Stimulated activated CD8-positive, alpha-beta memory T cell treated with anti-CD3 and anti-CD28 coated beads, Interleukin-12 subunit alpha, Interleukin-12 subunit beta, amount 100 ng/mL, for 1 hour (primary cell): ENCODE results near the gene SNRPD1.
"Not testable (repeated sequence)": the region's sequence is repeated elsewhere in the genome, so short reads cannot be mapped to it uniquely, and the experiment has no call there.

Experiments
- DNase-seq: peaks from one replicate; pipeline ENCODE4 v3.0.0-alpha.2; 2020; ENCODE audit warnings: low read depth

SNRPD1 gene

GRCh38 chr18:21612125-21613039 lies at the start of gene SNRPD1:
TSS of gene SNRPD1 (plus strand) at chr18:21612314. CDS start at chr18:21612430, 116 bp downstream.
- DNase-seq: peak; percentile 74

DNA sequence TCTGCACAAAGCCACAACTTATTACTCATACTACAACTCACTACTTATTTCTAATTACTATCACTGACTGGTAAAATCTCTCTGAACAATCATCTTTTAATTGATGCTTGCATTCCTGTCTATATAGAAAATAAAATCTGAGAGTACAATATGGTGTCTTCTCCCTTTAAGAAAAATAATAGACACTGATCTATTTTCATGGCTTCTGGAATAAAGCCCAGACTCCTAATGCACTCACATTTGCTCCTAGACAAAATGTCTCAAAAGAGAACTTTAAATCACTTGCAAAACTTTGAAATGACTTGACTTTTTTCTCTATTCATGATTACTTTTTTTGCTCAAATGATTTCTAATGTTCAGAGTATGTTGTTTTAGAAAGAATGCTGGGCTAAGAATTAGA lies 40.3 kb upstream of the SNRPD1 start:
- no peak for DNase-seq

- no peak for DNase-seq
Measured at GRCh38 chr18:21575656-21576055, 36.5 kb upstream of the SNRPD1 start.

DNA sequence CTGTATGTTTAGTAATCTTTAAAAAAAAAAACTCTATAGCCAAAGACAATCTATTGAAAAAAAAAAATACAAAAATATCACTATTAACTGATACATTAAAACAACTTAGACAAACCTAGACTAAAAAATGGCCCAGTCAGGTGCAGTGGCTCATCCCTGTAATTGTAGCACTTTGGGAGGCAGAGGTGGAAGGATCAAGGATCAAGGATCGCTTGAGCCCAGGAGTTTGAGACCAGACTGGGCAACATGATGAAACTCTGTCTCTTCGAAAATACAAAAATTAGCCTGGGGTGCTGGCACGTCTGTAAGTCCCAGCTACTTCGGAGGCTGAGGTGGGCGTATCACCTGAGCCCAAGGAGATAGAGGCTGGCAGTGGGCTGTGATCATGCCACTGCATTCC lies 27.7 kb upstream of the SNRPD1 start:
- DNase-seq: no peak

GRCh38 chr18:21592361-21592760 lies 19.8 kb upstream of the SNRPD1 start:
- not testable (repeated sequence) for DNase-seq

- DNase-seq: no peak
Measured at GRCh38 chr18:21593540-21594257, 18.4 kb upstream of the SNRPD1 start.

- DNase-seq: no peak
Measured at GRCh38 chr18:21597620-21598019, 14.5 kb upstream of the SNRPD1 start.

DNA sequence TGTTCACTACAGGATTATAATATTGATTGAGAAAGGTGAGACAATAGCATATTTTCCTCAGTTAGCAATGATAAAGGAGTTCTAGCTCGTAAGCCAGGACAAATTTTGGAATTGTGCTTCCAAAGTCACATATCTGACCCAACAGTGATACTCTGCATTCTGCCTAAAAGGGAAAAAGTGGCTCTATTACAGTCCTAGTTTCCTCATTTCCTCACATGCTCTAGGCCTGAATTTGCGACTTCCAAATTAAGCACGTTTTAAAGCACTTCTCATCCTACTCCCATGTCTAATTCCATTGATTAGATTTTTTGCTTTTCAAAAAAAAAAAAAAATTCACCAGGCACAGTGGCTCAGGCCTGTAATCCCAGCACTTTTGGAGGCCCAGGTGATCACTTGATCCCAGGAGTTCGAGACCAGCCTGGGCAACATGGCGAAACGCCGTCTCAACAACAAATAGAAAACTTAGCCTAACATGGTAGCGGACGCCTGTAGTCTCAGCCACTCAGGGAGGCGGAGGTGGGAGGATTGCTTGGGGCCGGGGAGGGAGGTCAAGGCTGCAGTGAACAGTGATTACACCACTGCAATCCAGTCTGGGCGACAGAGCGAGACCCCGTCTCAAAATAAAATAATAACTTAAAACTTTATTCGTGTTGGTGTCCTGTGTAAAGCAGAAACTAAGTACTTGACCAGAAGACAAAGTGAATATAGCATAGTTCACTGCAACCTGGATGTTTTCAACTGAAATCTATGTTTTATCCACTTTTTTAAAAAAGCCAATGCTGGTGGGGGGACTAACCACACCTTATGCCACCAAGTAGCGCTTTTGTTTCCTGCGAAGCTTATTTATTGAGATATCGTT lies 13.2 kb upstream of the SNRPD1 start:
- no peak for DNase-seq

DNA sequence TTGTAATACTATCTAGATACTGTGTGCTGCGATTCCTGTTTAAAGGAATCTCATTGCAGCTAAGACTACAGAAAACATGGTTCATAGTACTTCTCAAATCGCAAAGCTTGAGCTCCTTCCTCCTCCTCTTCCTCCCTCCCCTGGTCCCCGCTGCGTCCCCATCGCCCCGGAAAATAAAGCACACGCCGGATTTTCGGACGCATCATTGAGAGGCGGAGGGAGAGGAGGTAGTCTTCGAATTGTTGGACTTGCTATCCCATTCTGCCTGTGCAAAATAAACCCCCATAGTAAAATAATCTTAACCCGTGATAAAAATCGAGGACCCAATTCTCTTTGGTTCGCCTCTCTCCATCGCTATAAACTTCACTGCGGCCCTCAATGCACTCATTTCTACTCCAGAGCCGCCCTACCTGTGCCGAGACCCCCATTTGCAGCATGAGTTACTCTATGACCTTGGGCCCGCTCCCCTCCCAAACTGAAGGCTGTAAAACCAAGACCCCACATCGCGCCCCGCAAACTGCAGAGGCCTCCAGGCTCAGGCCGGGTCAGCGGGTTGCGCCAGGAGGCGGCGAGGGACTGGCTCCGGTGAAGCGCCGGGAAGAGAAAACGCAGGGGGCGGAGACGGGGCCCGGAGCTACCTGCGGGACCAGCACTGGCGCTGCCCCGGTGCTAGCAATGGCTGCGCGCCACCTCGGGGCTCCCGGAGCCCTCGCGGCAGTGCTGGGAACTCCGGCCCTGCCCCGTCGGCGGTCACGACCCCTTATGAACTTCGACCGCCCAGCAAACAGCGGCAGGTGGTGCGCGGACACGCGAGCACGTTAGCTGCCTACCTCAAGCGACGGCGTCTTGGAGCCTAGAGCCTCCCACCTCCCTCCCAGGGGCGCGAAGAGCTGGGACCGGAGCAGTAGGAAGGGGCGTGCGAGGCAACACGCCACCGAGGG lies 12.3 kb upstream of the SNRPD1 start:
- no peak for DNase-seq

DNA sequence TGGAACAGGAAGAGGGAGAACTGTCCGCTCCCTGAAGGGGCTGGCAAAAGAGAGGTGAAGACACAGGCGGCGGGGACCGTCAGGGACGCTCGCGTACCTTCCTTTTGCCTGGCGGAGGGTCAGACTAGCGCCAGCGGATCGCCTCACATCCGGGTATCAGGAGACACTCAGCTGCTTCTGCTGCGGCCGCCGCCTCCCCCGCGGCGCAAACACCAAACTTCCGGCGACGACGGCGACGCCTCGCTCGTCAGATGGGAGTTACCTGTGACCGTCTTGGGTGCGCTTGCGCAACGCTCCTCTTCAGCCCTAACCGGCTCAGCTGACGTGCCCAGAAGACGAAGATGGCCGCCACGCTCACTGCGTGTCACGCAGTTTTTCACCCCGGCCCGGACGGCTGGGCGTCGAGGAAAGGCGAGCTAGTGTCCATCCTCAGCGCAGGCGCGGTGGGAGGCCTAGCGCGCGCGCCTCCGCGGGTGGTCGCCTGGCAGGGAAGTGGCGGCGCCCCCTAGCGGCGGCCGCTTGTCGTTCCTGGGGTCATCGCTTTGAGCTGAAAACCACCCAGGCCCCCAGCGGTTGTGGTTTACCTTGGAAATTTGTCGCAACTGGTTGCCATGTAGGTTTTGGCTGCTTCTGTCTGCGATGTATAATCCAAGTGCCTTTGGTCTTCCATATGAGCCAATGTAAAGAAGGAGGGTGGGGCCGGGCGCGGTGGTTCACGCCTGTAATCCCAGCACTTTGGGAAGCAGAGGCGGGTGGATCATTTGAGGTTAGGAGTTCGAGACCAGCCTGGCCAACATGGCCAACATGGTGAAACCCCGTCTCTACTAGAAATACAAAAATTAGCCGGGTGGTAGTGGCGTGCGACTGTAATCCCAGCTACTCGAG lies 11.3 kb upstream of the SNRPD1 start, which contains the start of gene ESCO1:
Gene ESCO1 (minus strand): TSS at position 179 of the 885 bp plus-strand sequence. CDS start 25,861 bp downstream, outside the sequence.
- peak; percentile 85 for DNase-seq

GRCh38 chr18:21602299-21602587 lies 9.9 kb upstream of the SNRPD1 start:
- no peak for DNase-seq

- no peak for DNase-seq
Measured at GRCh38 chr18:21604671-21605070, 7.4 kb upstream of the SNRPD1 start.

- no peak for DNase-seq
Measured at GRCh38 chr18:21605213-21605612, 6.9 kb upstream of the SNRPD1 start.

- not testable (repeated sequence) for DNase-seq
Measured at GRCh38 chr18:21611401-21612124, 551 bp upstream of the SNRPD1 start.

DNA sequence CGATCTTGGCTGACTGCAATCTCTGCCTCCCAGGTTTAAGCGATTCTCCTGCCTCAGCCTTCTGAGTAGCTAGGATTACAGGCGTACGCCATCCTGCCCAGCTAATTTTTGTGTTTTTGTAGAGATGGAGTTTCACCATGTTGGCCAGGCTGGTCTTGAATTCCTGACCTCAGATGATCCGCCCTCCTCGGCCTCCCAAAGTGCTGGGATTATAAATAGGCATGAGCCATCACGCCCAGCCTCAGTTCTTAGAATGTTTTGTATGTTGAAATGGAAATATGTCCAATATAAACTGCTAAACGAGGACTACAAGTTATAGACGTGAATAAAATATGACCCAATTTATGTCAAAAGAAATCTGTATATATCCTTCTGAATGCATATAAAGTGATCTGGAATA lies 9.5 kb downstream of the SNRPD1 start:
- DNase-seq: not testable (repeated sequence)

GRCh38 chr18:21629089-21629832 lies 17.1 kb downstream of the SNRPD1 start:
- DNase-seq: no peak

GRCh38 chr18:21632393-21632792 lies 20.3 kb downstream of the SNRPD1 start:
- DNase-seq: no peak

- DNase-seq: no peak
Measured at GRCh38 chr18:21634588-21635199, 22.6 kb downstream of the SNRPD1 start.
